BJ (cell line): ENCODE measurements around the gene PPP2R5C. TPM values are rescaled to one million over a fixed set of nuclear protein-coding genes. Genes with fewer than 3 reads are reported as not detected.
"Not testable (repeated sequence)": the region's sequence is repeated elsewhere in the genome, so short reads cannot be mapped to it uniquely, and the experiment has no call there.

Source experiments
- CTCF ChIA-PET: fragments of 350-600 bp; formaldehyde crosslinking; extraction: SDS; loops from one replicate; lab custom pipeline; 2021; ENCODE audit warnings: antibody characterized with exemption, inconsistent platforms; lab: Yijun Ruan, JAX
- POLR2A ChIA-PET: fragments of 300-600 bp; sonication (Branson Sonifier 250); formaldehyde crosslinking; extraction: SDS; loops from one replicate; lab custom pipeline; 2021; ENCODE audit warnings: antibody characterized with exemption; lab: Charles Lee
- DNase-seq: peaks from one replicate; pipeline ENCODE4 v3.0.0-alpha.2; 2011; ENCODE audit warnings: low read depth
- H3K27me3 ChIP-seq: 2 replicates; pipeline ENCODE4 v1.6.0; 2011; ENCODE audit warnings: low read length; ENCODE audit not compliant: control insufficient read depth, insufficient read depth
- H3K36me3 ChIP-seq: 2 replicates; pipeline ENCODE4 v1.5.1; 2011; ENCODE audit warnings: low read length; ENCODE audit not compliant: control insufficient read depth, insufficient read depth
- H3K4me3 ChIP-seq: 2 replicates; pipeline ENCODE4 v1.5.1; 2011; ENCODE audit warnings: low read depth, mild to moderate bottlenecking, control low read depth, low read length
- polyA minus RNA-seq: library from RNA; depleted of rRNA, polyadenylated mRNA; stranded (reverse); fragments of >200 nt; gene quantifications from 2 replicates; pipeline ENCODE4 v1.2.3, GENCODE V29; 2011; rRNA and poly(A)+ RNA removed
- polyA plus RNA-seq: library from polyadenylated mRNA; depleted of rRNA; stranded (reverse); fragments of >200 nt; gene quantifications from 2 replicates; pipeline ENCODE4 v1.2.3, GENCODE V29; 2011; rRNA removed
- TF ChIP-seq, protein P1 (sequence below): IDR thresholded peaks from 2 replicates; pipeline ENCODE4 v1.5.1; 2011; ENCODE audit warnings: low read depth, mild to moderate bottlenecking, control low read depth, inconsistent platforms, low read length, moderate library complexity; ENCODE audit not compliant: insufficient read depth

PPP2R5C gene
- 55.8 and 115 TPM in 2 replicates for polyA plus RNA-seq
- polyA minus RNA-seq = 52.1 and 55.1 TPM in 2 replicates

DNA sequence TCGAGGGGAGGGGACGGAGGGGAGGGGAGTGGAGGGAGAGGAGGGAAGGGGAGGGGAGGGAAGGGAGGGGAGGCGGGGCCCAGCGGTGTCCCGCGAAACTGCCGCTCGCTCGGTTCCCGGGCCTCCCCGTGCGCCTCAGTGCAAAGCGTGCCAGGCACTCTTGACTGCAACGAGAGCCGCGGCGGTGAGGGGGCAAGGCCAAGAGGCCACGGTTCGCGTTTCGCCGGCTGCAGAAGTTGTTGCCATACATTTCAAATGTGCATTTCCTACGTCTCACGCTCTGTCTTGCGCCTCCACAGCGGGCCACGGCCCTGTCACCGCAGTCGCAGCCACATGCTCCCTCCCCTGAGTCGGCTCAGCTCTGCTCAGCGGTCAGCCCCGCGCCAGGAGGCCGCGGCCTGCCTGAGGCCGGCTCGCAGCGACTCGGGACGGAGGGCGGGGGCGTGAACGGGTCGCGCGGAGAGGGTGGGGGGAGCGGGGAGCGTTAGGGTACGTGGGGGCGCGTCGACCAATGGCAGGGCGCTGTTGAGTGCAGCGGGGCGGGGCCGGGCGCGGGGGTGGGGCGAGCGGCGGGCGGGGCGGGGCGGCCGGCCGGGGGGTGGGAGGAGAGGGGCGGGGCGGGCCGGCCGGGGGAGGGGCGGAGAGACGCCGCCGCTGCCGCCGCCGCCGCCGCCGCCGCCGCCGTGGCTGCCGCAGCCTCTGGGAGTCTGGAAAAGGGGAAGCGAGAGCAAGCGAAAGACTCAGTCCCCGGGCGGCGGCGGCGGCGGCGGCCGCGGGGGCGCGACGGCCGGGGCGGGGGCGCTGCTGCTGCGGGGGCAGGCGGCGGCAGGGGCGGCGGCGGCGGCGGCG, at the start of gene PPP2R5C:
TSS of gene PPP2R5C (plus strand) at position 678 of the 849 bp plus-strand sequence. CDS start 185 bp downstream, outside the sequence.
- TF ChIP-seq, protein P1, sequence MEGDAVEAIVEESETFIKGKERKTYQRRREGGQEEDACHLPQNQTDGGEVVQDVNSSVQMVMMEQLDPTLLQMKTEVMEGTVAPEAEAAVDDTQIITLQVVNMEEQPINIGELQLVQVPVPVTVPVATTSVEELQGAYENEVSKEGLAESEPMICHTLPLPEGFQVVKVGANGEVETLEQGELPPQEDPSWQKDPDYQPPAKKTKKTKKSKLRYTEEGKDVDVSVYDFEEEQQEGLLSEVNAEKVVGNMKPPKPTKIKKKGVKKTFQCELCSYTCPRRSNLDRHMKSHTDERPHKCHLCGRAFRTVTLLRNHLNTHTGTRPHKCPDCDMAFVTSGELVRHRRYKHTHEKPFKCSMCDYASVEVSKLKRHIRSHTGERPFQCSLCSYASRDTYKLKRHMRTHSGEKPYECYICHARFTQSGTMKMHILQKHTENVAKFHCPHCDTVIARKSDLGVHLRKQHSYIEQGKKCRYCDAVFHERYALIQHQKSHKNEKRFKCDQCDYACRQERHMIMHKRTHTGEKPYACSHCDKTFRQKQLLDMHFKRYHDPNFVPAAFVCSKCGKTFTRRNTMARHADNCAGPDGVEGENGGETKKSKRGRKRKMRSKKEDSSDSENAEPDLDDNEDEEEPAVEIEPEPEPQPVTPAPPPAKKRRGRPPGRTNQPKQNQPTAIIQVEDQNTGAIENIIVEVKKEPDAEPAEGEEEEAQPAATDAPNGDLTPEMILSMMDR = no peak
- Histone ChIP-seq H3K36me3 (peaks cover 4% of the 10 kb centered on the region; the same call in 1 of the 2 replicates), H3K27me3 (peaks cover 9% of the 10 kb centered on the region), H3K4me3 (peak within 1 kb of the TSS; percentile 95)
- DNase-seq = peak; percentile 17
- ChIA-PET CTCF (interaction anchor here (0.9 to 1.0 kb wide), 3 partner anchors 9 to 54 kb away, joined by 3 to 6 read pairs (median 3); no protein-coding TSS in a partner anchor), POLR2A (interaction anchor here (0.5 to 1.2 kb wide), 2 partner anchors 40 to 187 kb away, joined by 4 read pairs; no protein-coding TSS in a partner anchor)

DNA sequence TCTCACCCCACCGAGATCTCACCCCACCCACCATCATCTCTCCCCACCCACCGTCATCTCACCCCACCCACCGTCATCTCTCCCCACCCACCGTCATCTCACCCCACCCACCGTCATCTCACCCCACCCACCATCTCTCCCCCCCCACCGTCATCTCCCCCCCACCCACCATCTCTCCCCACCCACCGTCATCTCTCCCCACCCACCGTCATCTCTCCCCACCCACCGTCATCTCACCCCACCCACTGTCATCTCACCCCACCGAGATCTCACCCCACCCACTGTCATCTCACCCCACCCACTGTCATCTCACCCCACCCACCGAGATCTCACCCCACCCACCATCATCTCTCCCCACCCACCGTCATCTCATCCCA, 49.7 kb upstream of the PPP2R5C start:
- H3K4me3 ChIP-seq, CTCF ChIA-PET, POLR2A ChIA-PET, H3K36me3 ChIP-seq, DNase-seq, H3K27me3 ChIP-seq: not testable (repeated sequence)

- CTCF ChIA-PET, DNase-seq, H3K4me3 ChIP-seq, H3K36me3 ChIP-seq, H3K27me3 ChIP-seq, POLR2A ChIA-PET: not testable (repeated sequence)
Measured at GRCh38 chr14:101712341-101712740, 49.2 kb upstream of the PPP2R5C start.

DNA sequence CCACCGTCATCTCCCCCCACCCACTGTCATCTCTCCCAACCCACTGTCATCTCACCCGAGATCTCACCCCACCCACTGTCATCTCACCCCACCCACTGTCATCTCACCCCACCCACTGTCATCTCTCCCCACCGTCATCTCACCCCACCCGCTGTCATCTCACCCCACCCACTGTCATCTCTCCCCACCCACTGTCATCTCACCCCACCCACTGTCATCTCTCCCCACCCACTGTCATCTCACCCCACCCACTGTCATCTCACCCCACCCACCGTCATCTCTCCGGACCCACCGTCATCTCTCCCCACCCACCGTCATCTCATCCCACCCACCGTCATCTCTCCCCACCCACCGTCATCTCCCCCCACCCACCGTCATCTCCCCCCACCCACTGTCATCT, 48.4 kb upstream of the PPP2R5C start:
- DNase-seq, H3K4me3 ChIP-seq, CTCF ChIA-PET, H3K27me3 ChIP-seq, POLR2A ChIA-PET, H3K36me3 ChIP-seq: not testable (repeated sequence)

- Histone ChIP-seq H3K27me3 (peaks cover 1% of the 10 kb centered on the region; the same call in 1 of the 2 replicates), H3K4me3 (no peak overlapping the region), H3K36me3 (no peaks in the 10 kb centered on the region)
- TF ChIP-seq, protein P1 = no peak
- no peak for DNase-seq
- POLR2A ChIA-PET = no interaction called here
- CTCF ChIA-PET = no interaction called here
Measured at GRCh38 chr14:101713621-101714349, 47.7 kb upstream of the PPP2R5C start.

DNA sequence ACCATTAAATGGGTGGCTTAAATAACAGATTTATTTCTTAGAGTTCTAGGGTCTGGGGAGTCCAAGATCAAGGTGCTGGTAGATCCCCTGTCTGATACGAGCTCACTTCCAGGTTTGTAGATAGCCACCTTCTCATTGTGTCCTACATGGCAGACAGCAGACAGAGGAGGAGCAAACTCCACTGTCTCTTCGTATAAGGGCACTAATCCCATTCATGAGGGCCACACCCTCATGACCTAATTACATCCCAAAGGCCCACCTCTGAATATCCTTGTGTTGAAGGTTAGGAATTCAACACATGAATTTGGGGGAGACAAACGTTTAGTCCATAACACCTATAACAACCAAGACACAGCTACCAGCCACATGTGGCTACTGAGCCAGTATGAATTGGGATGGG, 47.1 kb upstream of the PPP2R5C start:
- ChIA-PET POLR2A (no interaction called here), CTCF (no interaction called here)
- TF ChIP-seq, protein P1 = no peak
- no peak for DNase-seq
- Histone ChIP-seq H3K27me3 (peaks cover 3% of the 10 kb centered on the region; the same call in 1 of the 2 replicates), H3K4me3 (no peak overlapping the region), H3K36me3 (no peaks in the 10 kb centered on the region)
